ENCODE results near the gene RBPMS2.

GRCh38 chr15:64706011-64706911 lies 69.1 kb downstream of the RBPMS2 start:
- no peak for TF ChIP-seq CTCF (IDR thresholded peaks at IDR 0.05)
- TF ChIP-seq POLR2A (IDR thresholded peaks at IDR 0.05) = no peak
